Caco-2 (cell line): ENCODE data around the gene DNASE1. TPM values are rescaled to one million over a fixed set of nuclear protein-coding genes. Genes with fewer than 3 reads are reported as not detected.

Source experiments
- BruUV-seq: library from RNA; stranded (reverse); fragments of 400-500 nt; replicated peaks from 2 replicates; lab custom pipeline; 2021; lab: Mats Ljungman, UMichigan
- CTCF ChIA-PET: fragments of 300-600 bp; sonication (Branson Sonifier 250); formaldehyde crosslinking; loops from one replicate; lab custom pipeline; 2022; ENCODE audit warnings: antibody characterized with exemption; lab: Charles Lee
- POLR2A ChIA-PET: fragments of 300-600 bp; sonication (Branson Sonifier 250); formaldehyde crosslinking; loops from one replicate; lab custom pipeline; 2022; ENCODE audit warnings: antibody characterized with exemption; lab: Charles Lee
- DNase-seq, 2 experiments: peaks; one replicate each; pipeline versions ENCODE4 v3.0.0 to v3.0.0-alpha.2; 2020 to 2022
- H3K27me3 ChIP-seq: replicated peaks from 2 replicates; pipeline ENCODE4 v1.6.0; 2011; ENCODE audit warnings: low read length; ENCODE audit not compliant: control insufficient read depth, insufficient read depth
- H3K36me3 ChIP-seq: 2 replicates; pipeline ENCODE4 v1.5.1; 2011; ENCODE audit warnings: low read length; ENCODE audit not compliant: control insufficient read depth, insufficient read depth
- H3K4me1 ChIP-seq: fragments of 250-450 bp; sonication (Bioruptor Pico); 2 replicates; pipeline ENCODE4 v1.5.1; 2020; ENCODE audit warnings: mild to moderate bottlenecking
- H3K4me3 ChIP-seq: 2 replicates; pipeline ENCODE4 v1.5.1; 2011; ENCODE audit warnings: low read depth, mild to moderate bottlenecking, control low read depth, low read length
- H3K9me3 ChIP-seq: fragments of 250-450 bp; sonication (Bioruptor Pico); 2 replicates; pipeline ENCODE4 v1.5.1; 2020; ENCODE audit warnings: mild to moderate bottlenecking, moderate library complexity
- H3K27ac Mint-ChIP-seq: one replicate; pipeline ENCODE4 v1.8.0; 2022; ENCODE audit warnings: mixed read lengths; ENCODE audit not compliant: unreplicated experiment
- H3K27me3 Mint-ChIP-seq: one replicate; pipeline ENCODE4 v1.8.0; 2022; ENCODE audit warnings: mixed read lengths; ENCODE audit not compliant: insufficient read depth, unreplicated experiment
- H3K36me3 Mint-ChIP-seq: one replicate; pipeline ENCODE4 v1.8.0; 2022; ENCODE audit warnings: mild to moderate bottlenecking, mixed read lengths; ENCODE audit not compliant: insufficient read depth, unreplicated experiment
- H3K4me1 Mint-ChIP-seq: one replicate; pipeline ENCODE4 v1.8.0; 2022; ENCODE audit warnings: low read depth, mixed read lengths; ENCODE audit not compliant: unreplicated experiment
- H3K4me3 Mint-ChIP-seq: one replicate; pipeline ENCODE4 v1.8.0; 2022; ENCODE audit warnings: mild to moderate bottlenecking, moderate library complexity, mixed read lengths; ENCODE audit not compliant: unreplicated experiment
- H3K9me3 Mint-ChIP-seq: one replicate; pipeline ENCODE4 v1.8.0; 2022; ENCODE audit warnings: mixed read lengths; ENCODE audit not compliant: unreplicated experiment
- intact Hi-C: fragments of 100-400 bp; cut with micrococcal nuclease; formaldehyde crosslinking; loops from one replicate; pipeline ENCODE4 v1.10.0; 2022; ENCODE audit not compliant: unreplicated experiment
- total RNA-seq: library from RNA; stranded (reverse); gene quantifications from 2 replicates; pipeline ENCODE4 v1.2.3, GENCODE V29; 2022
- TF ChIP-seq, protein P1 (sequence below), 2 experiments: fragments of 200-600 bp in 1 of 2; IDR thresholded peaks; 1 replicate in 1 of 2; 2 replicates in 1 of 2; pipeline versions ENCODE4 v1.5.1 to v1.8.0; 2011 to 2022; ENCODE audit warnings: antibody characterized with exemption in 1 of 2, control low read depth in 1 of 2, inconsistent platforms in 1 of 2, low read depth in 1 of 2, low read length in 1 of 2, mild to moderate bottlenecking in 1 of 2, moderate library complexity in 1 of 2; ENCODE audit not compliant: insufficient read depth in 1 of 2, severe bottlenecking in 1 of 2, unreplicated experiment in 1 of 2

The DNASE1 gene
- total RNA-seq, 1 experiment from 2014 or later: 26.2 TPM

DNA sequence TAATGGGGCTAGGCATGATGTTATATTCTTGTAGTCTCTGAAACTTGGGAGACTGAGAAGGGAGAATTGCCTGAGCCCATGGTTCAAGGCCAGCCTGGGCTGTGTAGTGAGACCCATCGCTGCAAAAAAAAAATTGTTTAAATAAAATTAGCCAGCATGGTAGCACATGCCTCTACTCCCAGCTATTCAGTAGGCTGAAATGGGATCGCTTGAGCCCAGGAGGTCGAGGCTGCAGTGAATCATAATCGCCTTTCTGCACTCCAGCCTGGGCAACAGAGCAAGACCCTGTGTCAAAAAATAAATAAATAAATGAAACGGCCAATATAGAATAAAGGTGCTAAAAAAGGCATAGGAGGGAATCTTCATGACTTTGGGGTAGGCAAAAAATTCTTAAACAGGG is 29.2 kb upstream of the DNASE1 start:
- Mint-ChIP-seq H3K27me3 (no peaks in the 10 kb centered on the region), H3K36me3 (no peaks in the 10 kb centered on the region), H3K4me1 (no peaks in the 10 kb centered on the region), H3K4me3 (no peak overlapping the region), H3K9me3 (no peaks in the 10 kb centered on the region), H3K27ac (no peak overlapping the region)
- Histone ChIP-seq H3K4me3 (no peak overlapping the region), H3K27me3 (no peaks in the 10 kb centered on the region), H3K36me3 (no peaks in the 10 kb centered on the region), H3K9me3 (no peaks in the 10 kb centered on the region), H3K4me1 (no peaks in the 10 kb centered on the region)
- ChIA-PET POLR2A (no interaction called here), CTCF (no interaction called here)
- BruUV-seq: no TSS peak
- TF ChIP-seq, protein P1, sequence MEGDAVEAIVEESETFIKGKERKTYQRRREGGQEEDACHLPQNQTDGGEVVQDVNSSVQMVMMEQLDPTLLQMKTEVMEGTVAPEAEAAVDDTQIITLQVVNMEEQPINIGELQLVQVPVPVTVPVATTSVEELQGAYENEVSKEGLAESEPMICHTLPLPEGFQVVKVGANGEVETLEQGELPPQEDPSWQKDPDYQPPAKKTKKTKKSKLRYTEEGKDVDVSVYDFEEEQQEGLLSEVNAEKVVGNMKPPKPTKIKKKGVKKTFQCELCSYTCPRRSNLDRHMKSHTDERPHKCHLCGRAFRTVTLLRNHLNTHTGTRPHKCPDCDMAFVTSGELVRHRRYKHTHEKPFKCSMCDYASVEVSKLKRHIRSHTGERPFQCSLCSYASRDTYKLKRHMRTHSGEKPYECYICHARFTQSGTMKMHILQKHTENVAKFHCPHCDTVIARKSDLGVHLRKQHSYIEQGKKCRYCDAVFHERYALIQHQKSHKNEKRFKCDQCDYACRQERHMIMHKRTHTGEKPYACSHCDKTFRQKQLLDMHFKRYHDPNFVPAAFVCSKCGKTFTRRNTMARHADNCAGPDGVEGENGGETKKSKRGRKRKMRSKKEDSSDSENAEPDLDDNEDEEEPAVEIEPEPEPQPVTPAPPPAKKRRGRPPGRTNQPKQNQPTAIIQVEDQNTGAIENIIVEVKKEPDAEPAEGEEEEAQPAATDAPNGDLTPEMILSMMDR (IDR thresholded peaks at IDR 0.05; ENCODE audit: insufficient read depth in 1 of 2, low read depth in 1 of 2, low read length in 1 of 2, severe bottlenecking in 1 of 2, unreplicated experiment in 1 of 2): no peak
- intact Hi-C loops: no loop called here
- no peak for DNase-seq

DNA sequence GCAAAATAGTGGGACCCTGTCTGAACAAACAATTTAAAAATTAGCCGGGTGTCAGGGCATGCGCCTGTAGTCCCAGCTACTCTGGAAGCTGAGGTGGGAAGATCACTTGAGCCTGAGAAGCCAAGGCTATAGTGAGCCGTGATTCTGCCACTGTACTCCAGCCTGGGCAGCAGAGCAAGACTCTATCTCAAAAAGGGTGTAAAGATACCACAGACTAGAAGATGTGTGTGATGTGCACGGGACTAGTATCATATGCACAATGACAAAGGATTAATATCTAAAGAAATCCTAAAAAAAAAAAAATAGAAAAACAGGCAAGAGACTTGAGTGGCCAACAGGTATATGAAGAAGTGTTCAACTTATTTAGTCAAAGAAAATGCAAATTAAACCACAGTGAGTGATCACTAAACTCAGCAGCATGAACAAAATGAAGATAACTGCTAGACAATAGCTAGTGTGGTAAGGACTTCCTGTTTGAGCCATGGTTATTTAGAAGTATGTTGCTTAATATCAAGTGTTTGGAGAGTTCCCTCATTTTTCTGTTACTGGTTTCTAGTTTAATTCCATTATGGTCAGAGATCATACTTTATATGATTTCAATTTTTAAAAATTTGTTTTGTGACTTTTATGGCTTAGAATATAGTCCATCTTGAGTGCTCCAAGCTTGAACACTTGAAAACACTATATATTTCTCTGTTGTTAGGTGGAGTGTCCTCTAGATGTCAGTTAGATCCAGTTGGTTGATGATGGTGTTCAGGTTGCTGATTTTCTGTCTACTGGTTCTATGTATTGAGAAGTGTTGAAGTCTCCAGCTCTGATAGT is 28.4 kb upstream of the DNASE1 start:
- H3K4me3 Mint-ChIP-seq: no peak overlapping the region
- no peak for DNase-seq
- intact Hi-C loops: no loop called here
- POLR2A ChIA-PET: no interaction called here
- no peaks in the 10 kb centered on the region for H3K4me1 Mint-ChIP-seq
- CTCF ChIA-PET: interaction anchor here (0.6 to 0.8 kb wide), 2 partner anchors 35 to 80 kb away, joined by 3 to 5 read pairs; no protein-coding TSS in a partner anchor
- no peaks in the 10 kb centered on the region for H3K4me1 ChIP-seq
- H3K9me3 ChIP-seq: no peaks in the 10 kb centered on the region
- H3K4me3 ChIP-seq: no peak overlapping the region
- no peaks in the 10 kb centered on the region for H3K9me3 Mint-ChIP-seq
- H3K36me3 Mint-ChIP-seq: no peaks in the 10 kb centered on the region
- H3K27me3 ChIP-seq: no peaks in the 10 kb centered on the region
- H3K36me3 ChIP-seq: no peaks in the 10 kb centered on the region
- TF ChIP-seq, protein P1 (IDR thresholded peaks at IDR 0.05; ENCODE audit: insufficient read depth in 1 of 2, low read depth in 1 of 2, low read length in 1 of 2, severe bottlenecking in 1 of 2, unreplicated experiment in 1 of 2): peak in 1 of 2 experiments; percentile 8
- no peak overlapping the region for H3K27ac Mint-ChIP-seq
- no peaks in the 10 kb centered on the region for H3K27me3 Mint-ChIP-seq
- BruUV-seq: no TSS peak

DNA sequence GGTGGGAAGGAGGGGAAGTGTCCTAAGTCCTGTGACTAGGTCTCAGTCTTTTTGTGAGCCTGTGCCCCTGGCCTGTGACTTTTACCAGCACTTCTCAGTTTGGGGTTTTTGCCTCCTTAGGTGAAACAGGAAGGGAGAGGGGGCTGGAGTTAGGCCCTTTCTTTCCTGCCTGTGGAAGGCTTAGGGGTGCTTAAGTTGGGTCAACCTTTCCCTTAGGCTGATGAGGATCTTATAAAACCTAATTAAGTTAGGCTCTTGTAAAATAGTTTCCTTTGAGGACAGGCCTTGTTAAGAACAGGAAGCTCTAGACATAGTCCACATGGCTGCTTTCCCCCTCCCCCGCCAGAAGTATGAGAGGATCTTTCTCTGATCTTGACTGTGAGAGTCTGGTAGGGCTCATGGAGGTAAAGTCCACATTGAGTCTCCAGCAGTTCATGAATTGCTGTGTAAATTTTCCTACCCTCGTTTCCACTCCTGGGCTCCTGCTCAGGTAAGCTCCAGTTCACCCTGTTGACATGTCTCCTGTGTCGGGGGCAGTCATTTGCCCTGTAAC is 17.0 kb upstream of the DNASE1 start:
- Histone ChIP-seq H3K9me3 (no peaks in the 10 kb centered on the region), H3K36me3 (no peaks in the 10 kb centered on the region), H3K4me1 (peaks cover 18% of the 10 kb centered on the region), H3K27me3 (no peaks in the 10 kb centered on the region), H3K4me3 (no peak overlapping the region)
- intact Hi-C loops: no loop called here
- peaks cover 3% of the 10 kb centered on the region for H3K36me3 Mint-ChIP-seq
- H3K4me1 Mint-ChIP-seq: peaks cover 22% of the 10 kb centered on the region
- TF ChIP-seq, protein P1 (IDR thresholded peaks at IDR 0.05; ENCODE audit: insufficient read depth in 1 of 2, low read depth in 1 of 2, low read length in 1 of 2, severe bottlenecking in 1 of 2, unreplicated experiment in 1 of 2): no peak
- ChIA-PET POLR2A (no interaction called here), CTCF (interaction anchor here (0.6 kb wide), 1 partner anchor 20 kb away, joined by 3 read pairs; no protein-coding TSS in a partner anchor)
- H3K9me3 Mint-ChIP-seq: peaks cover 12% of the 10 kb centered on the region
- H3K27me3 Mint-ChIP-seq: no peaks in the 10 kb centered on the region
- peak; percentile 57 to 63 for DNase-seq
- H3K4me3 Mint-ChIP-seq: no peak overlapping the region
- peak overlapping the region; percentile 73 for H3K27ac Mint-ChIP-seq
- no TSS peak for BruUV-seq
